Neuronal stem cell (in vitro differentiated cells): ENCODE measurements around the gene MRPL24.

Experiments
- DNase-seq: peaks from one replicate; pipeline ENCODE4 v3.0.0-alpha.2; 2013; ENCODE audit warnings: low spot score
- H2AFZ ChIP-seq: one replicate; pipeline ENCODE4 v1.6.1; 2013; ENCODE audit warnings: mild to moderate bottlenecking, low read length, inconsistent platforms
- H2AK5ac ChIP-seq: 2 replicates; pipeline ENCODE4 v1.6.1; 2013; ENCODE audit warnings: low read depth, mild to moderate bottlenecking, inconsistent platforms, low read length, moderate library complexity, mixed read lengths
- H2BK120ac ChIP-seq: 2 replicates; pipeline ENCODE4 v1.6.1; 2013; ENCODE audit warnings: low read depth, mild to moderate bottlenecking, inconsistent platforms, low read length, moderate library complexity, mixed read lengths
- H2BK12ac ChIP-seq: one replicate; pipeline ENCODE4 v1.6.1; 2013; ENCODE audit warnings: low read length, inconsistent platforms
- H2BK15ac ChIP-seq: 2 replicates; pipeline ENCODE4 v1.6.1; 2013; ENCODE audit warnings: mild to moderate bottlenecking, low read length, inconsistent platforms, mixed read lengths
- H2BK5ac ChIP-seq: one replicate; pipeline ENCODE4 v1.6.1; 2013; ENCODE audit warnings: inconsistent platforms, mild to moderate bottlenecking, low read length, moderate library complexity
- H3K14ac ChIP-seq: one replicate; pipeline ENCODE4 v1.6.1; 2013; ENCODE audit warnings: low read length, inconsistent platforms
- H3K18ac ChIP-seq: 2 replicates; pipeline ENCODE4 v1.6.1; 2013; ENCODE audit warnings: low read length, inconsistent platforms
- H3K23ac ChIP-seq: 2 replicates; pipeline ENCODE4 v1.6.1; 2013; ENCODE audit warnings: low read depth, mild to moderate bottlenecking, mixed read lengths, low read length, inconsistent platforms; ENCODE audit not compliant: poor library complexity
- H3K27ac ChIP-seq: replicated peaks from 3 replicates; pipeline ENCODE4 v1.5.1; 2013; ENCODE audit warnings: low read length, inconsistent platforms
- H3K27me3 ChIP-seq, 3 experiments: 2 replicates each; pipeline ENCODE4 v1.6.1; 2013; ENCODE audit warnings: low read length in 3 of 3, mild to moderate bottlenecking in 2 of 3, inconsistent platforms in 1 of 3, low read depth in 1 of 3, mixed read lengths in 1 of 3, moderate library complexity in 1 of 3; ENCODE audit not compliant: control insufficient read depth in 3 of 3, insufficient read depth in 3 of 3
- H3K36me3 ChIP-seq, 2 donors: replicated peaks in 1 of 2; 2 replicates each; pipeline ENCODE4 v1.6.1; 2013; ENCODE audit warnings: low read length in 2 of 2; ENCODE audit not compliant: control insufficient read depth in 2 of 2, insufficient read depth in 2 of 2
- H3K4ac ChIP-seq: 2 replicates; pipeline ENCODE4 v1.6.1; 2013; ENCODE audit warnings: inconsistent platforms, mild to moderate bottlenecking, low read length, moderate library complexity
- H3K4me1 ChIP-seq, 2 donors: 1 replicate in 1 of 2; 2 replicates in 1 of 2; pipeline ENCODE4 v1.6.1; 2013; ENCODE audit warnings: low read length in 2 of 2, low read depth in 1 of 2; ENCODE audit not compliant: control insufficient read depth in 2 of 2, insufficient read depth in 1 of 2
- H3K4me2 ChIP-seq: one replicate; pipeline ENCODE4 v1.6.1; 2013; ENCODE audit warnings: mild to moderate bottlenecking, low read length, inconsistent platforms; ENCODE audit not compliant: insufficient read depth, poor library complexity, severe bottlenecking
- H3K4me3 ChIP-seq, 2 donors: 2 replicates each; pipeline ENCODE4 v1.5.1; 2013; ENCODE audit warnings: low read length in 2 of 2, mild to moderate bottlenecking in 2 of 2, inconsistent platforms in 1 of 2, moderate library complexity in 1 of 2
- H3K79me1 ChIP-seq: one replicate; pipeline ENCODE4 v1.6.1; 2013; ENCODE audit warnings: low read depth, mild to moderate bottlenecking, inconsistent platforms, low read length, moderate library complexity
- H3K9ac ChIP-seq: one replicate; pipeline ENCODE4 v1.6.1; 2013; ENCODE audit warnings: mild to moderate bottlenecking, low read depth, low read length, inconsistent platforms; ENCODE audit not compliant: poor library complexity
- H3K9me3 ChIP-seq, 2 donors: replicated peaks in 1 of 2; 2 replicates each; pipeline versions ENCODE3 to v1.6.1; 2013; ENCODE audit warnings: low read length in 2 of 2, mild to moderate bottlenecking in 2 of 2, inconsistent platforms in 1 of 2, low read depth in 1 of 2, mixed read lengths in 1 of 2, moderate library complexity in 1 of 2; ENCODE audit not compliant: control insufficient read depth in 2 of 2, insufficient read depth in 1 of 2
- H4K8ac ChIP-seq: one replicate; pipeline ENCODE4 v1.6.1; 2013; ENCODE audit warnings: low read depth, mild to moderate bottlenecking, inconsistent platforms, low read length, moderate library complexity
- H4K91ac ChIP-seq: one replicate; pipeline ENCODE4 v1.6.1; 2013; ENCODE audit warnings: low read length, low read depth, mild to moderate bottlenecking, inconsistent platforms; ENCODE audit not compliant: poor library complexity
- WGBS, 2 donors: extraction: QIAGEN DNeasy Blood & Tissue Kit; methylation state at CpG; one replicate each; pipeline ENCODE4 v1.1.7; 2013; ENCODE audit warnings: missing lambda C conversion rate in 2 of 2, mixed read lengths in 1 of 2; ENCODE audit not compliant: insufficient read length in 2 of 2, insufficient replicate concordance in 1 of 2; ENCODE audit errors: extremely low coverage in 2 of 2; 5-methylcytosine and 5-hydroxymethylcytosine counted together

MRPL24 gene

DNA sequence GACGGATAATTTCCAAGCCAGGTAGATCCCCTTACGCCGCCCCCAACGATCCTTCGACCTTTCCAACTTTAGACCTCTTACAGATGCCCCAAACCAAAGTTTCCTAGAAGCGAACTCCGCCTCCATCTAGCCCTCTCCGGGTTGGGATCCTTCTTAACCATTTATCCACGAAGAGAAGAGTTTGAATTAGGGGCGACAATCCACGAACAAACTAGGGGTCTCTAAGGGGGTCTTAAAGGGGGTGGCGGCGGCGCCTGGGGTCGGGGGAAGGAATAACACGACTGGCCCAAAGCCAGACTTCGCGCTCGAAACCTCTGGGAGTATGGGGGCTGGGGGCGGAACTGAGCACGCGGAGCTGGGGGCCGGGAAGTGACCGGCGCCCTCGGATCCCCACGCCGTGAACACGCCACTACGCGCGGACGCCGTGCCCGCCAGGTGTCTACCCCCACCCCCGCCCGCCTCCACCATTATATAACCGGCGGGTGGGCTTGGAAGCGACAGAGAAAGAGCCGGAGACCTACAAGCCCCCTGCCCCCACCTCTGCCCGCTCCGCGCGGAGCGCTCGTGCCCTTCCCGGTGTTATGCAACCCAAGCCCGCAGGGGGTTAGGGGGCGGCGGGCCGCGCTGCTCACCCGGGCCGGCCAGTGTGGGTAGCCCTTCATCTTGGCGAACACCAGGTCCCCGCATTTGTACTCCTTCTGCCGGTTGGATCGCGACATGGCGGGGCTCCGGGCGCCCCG lies 10.0 kb upstream of the MRPL24 start:
- H3K14ac ChIP-seq, result peak overlapping the region; percentile 74
- peak overlapping the region; percentile 92 for H3K23ac ChIP-seq
- H2BK12ac ChIP-seq, result no peak overlapping the region
- no CpG with 5 or more reads among the region's 64 CpGs for WGBS, 2 donors
- peak overlapping the region; percentile 61 for H4K91ac ChIP-seq
- H3K4me3 ChIP-seq, result peak overlapping the region; percentile 83 to 96
- peak overlapping the region; percentile 95 for H3K18ac ChIP-seq
- no peaks in the 10 kb centered on the region for H3K9me3 ChIP-seq
- peak overlapping the region; percentile 88 for H2AFZ ChIP-seq
- H3K4me2 ChIP-seq, result peak overlapping the region; percentile 94
- no peaks in the 10 kb centered on the region for H3K27me3 ChIP-seq
- no peak for DNase-seq
- peak overlapping the region; percentile 79 for H3K4ac ChIP-seq
- peak overlapping the region; percentile 98 for H2AK5ac ChIP-seq
- H3K27ac ChIP-seq, result peak overlapping the region; percentile 84
- H3K4me1 ChIP-seq, result peaks cover 32 to 45% of the 10 kb centered on the region in 2 donors
- peak overlapping the region; percentile 95 for H3K9ac ChIP-seq
- H3K36me3 ChIP-seq, result peaks cover 2 to 24% of the 10 kb centered on the region in 2 donors
- peak overlapping the region; percentile 97 for H2BK5ac ChIP-seq
- H2BK120ac ChIP-seq, result peak overlapping the region; percentile 88
- H4K8ac ChIP-seq, result no peak overlapping the region
- H3K79me1 ChIP-seq, result peaks cover 8% of the 10 kb centered on the region
- peak overlapping the region; percentile 22 for H2BK15ac ChIP-seq

DNA sequence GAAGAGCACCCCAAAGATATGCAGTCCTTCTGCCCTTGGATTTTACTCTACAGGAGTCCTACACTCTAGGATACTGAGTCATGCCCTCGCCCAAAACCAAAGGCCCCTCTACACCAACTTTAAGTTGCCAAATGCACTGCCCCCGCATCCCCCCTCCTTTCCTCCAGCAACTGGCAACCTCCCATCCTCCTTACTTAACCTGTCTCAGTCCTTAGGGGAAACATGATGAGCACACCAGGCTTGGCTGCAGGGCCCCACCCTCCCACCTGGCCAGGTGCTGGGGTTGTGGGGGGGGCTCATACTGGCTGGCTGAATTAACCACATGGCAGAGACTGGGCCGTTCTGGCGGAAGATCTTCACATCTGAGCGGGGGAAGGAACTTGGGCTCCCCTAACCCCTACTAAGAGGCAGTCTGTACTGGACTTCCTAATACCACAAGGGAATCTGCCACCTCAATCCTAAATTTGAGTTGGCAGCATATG lies 9.3 kb upstream of the MRPL24 start:
- Histone ChIP-seq H3K27ac (peak overlapping the region; percentile 97), H3K27me3 (no peaks in the 10 kb centered on the region), H2AFZ (peak overlapping the region; percentile 88), H2BK120ac (no peak overlapping the region), H2BK5ac (peak overlapping the region; percentile 84), H3K18ac (peak overlapping the region; percentile 36), H2AK5ac (peak overlapping the region; percentile 98), H2BK15ac (no peak overlapping the region), H3K79me1 (peaks cover 10% of the 10 kb centered on the region), H3K14ac (peak overlapping the region; percentile 59), H3K4me3 (peak overlapping the region; percentile 83 to 96), H3K36me3 (peaks cover 2 to 30% of the 10 kb centered on the region in 2 donors), H3K4me1 (peaks cover 37 to 47% of the 10 kb centered on the region in 2 donors), H3K9ac (peak overlapping the region; percentile 95), H3K4ac (peak overlapping the region; percentile 60), H4K91ac (no peak overlapping the region), H3K9me3 (no peaks in the 10 kb centered on the region), H3K23ac (no peak overlapping the region), H2BK12ac (no peak overlapping the region), H3K4me2 (peak overlapping the region; percentile 94), H4K8ac (no peak overlapping the region)
- DNase-seq, result no peak
- no CpG with 5 or more reads among the region's 5 CpGs for WGBS, 2 donors

DNA sequence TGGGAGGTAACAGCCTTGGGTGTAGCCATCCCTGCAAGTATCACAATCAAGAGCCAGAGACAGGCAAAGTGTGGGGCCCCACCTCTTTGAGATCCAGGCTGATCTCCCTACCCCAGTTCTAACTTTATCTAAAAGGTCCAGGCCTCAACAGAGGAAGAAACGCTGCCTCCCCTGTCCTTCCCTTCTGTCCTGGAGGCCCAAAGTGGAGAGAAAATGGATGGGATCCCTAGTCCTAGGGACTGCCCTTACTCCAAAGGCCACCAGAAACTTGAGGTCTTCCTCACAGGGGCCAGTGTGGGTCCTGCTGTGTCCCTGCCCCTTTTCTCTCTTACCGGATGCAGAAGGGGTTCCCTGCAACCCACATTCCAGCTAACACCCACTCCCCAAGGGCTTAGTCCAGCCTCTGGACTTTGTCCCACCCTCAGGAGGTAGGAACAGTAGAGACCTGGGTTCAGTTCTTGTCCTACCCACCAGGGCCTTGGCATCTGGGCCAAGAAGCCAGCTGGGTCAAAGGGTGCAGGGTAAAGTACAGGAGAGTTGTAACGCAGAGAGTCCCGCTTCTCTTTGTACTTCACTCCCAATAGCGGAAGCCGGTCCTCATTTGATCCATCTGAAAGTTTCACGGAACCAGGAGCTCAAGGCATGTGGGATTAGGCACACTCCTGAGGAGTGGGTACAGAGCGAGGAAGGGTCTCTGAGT lies 8.7 kb upstream of the MRPL24 start:
- H2BK12ac ChIP-seq, result no peak overlapping the region

More for the DNA sequence above, 8.7 kb upstream of the MRPL24 start:
- Histone ChIP-seq H3K23ac (no peak overlapping the region), H3K4ac (no peak overlapping the region), H3K4me2 (peak overlapping the region; percentile 94), H3K4me1 (peaks cover 37 to 47% of the 10 kb centered on the region in 2 donors), H2BK5ac (peak overlapping the region; percentile 84), H4K91ac (no peak overlapping the region), H3K9ac (no peak overlapping the region), H3K27me3 (no peaks in the 10 kb centered on the region), H2BK15ac (no peak overlapping the region), H3K36me3 (peaks cover 5 to 35% of the 10 kb centered on the region in 2 donors), H3K9me3 (no peaks in the 10 kb centered on the region), H3K14ac (no peak overlapping the region), H3K27ac (peak overlapping the region; percentile 97), H3K79me1 (peaks cover 15% of the 10 kb centered on the region), H3K18ac (no peak overlapping the region), H4K8ac (no peak overlapping the region), H3K4me3 (peak overlapping the region; percentile 83 to 96), H2AFZ (no peak overlapping the region), H2BK120ac (no peak overlapping the region), H2AK5ac (peak overlapping the region; percentile 98)
- no CpG with 5 or more reads among the region's 8 CpGs for WGBS, 2 donors
- DNase-seq, result no peak
